Prostate gland (tissue), 2 donors: ENCODE measurements around the gene IL17RC.

Source experiments
- POLR2AphosphoS5 ChIP-seq: sonication (generic); formaldehyde crosslinking; IDR thresholded peaks from one replicate; pipeline ENCODE4 v1.6.1; 2017; ENCODE audit warnings: antibody characterized with exemption
- TF ChIP-seq, protein P1 (sequence below), 4 experiments: fragments of 200-600 bp in 2 of 4; fragments of 450-650 bp in 2 of 4; sonication (generic) in 2 of 4; IDR thresholded peaks; 1 replicate in 3 of 4; 2 replicates in 1 of 4; pipeline ENCODE4 v1.5.1; 2016 to 2019; ENCODE audit warnings: antibody characterized with exemption in 4 of 4, mild to moderate bottlenecking in 2 of 4, moderate library complexity in 2 of 4

GRCh38 chr3:9949115-9949514, 32.2 kb downstream of the IL17RC start:
- TF ChIP-seq, protein P1, sequence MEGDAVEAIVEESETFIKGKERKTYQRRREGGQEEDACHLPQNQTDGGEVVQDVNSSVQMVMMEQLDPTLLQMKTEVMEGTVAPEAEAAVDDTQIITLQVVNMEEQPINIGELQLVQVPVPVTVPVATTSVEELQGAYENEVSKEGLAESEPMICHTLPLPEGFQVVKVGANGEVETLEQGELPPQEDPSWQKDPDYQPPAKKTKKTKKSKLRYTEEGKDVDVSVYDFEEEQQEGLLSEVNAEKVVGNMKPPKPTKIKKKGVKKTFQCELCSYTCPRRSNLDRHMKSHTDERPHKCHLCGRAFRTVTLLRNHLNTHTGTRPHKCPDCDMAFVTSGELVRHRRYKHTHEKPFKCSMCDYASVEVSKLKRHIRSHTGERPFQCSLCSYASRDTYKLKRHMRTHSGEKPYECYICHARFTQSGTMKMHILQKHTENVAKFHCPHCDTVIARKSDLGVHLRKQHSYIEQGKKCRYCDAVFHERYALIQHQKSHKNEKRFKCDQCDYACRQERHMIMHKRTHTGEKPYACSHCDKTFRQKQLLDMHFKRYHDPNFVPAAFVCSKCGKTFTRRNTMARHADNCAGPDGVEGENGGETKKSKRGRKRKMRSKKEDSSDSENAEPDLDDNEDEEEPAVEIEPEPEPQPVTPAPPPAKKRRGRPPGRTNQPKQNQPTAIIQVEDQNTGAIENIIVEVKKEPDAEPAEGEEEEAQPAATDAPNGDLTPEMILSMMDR (IDR thresholded peaks at IDR 0.05): no peak
- no peak for TF ChIP-seq POLR2AphosphoS5
